Smooth muscle cell (in vitro differentiated cells): ENCODE data around the gene ARPC1B. TPM values are rescaled to one million over a fixed set of nuclear protein-coding genes. Genes with fewer than 3 reads are reported as not detected.
"Not testable (repeated sequence)": the region's sequence is repeated elsewhere in the genome, so short reads cannot be mapped to it uniquely, and the experiment has no call there.

Source experiments
- DNase-seq: peaks from one replicate; lab custom pipeline; 2025; ENCODE audit not compliant: unreplicated experiment; lab: John Stamatoyannopoulos, UW
- H2AFZ ChIP-seq: fragments of 200-600 bp; sonication (generic); 2 replicates; pipeline ENCODE4 v1.6.0; 2016; ENCODE audit warnings: antibody characterized with exemption, low read depth, mild to moderate bottlenecking
- H3F3A ChIP-seq: fragments of 200-600 bp; sonication (generic); 2 replicates; pipeline ENCODE4 v1.6.0; 2017; ENCODE audit warnings: antibody characterized with exemption, low read depth
- H3K27ac ChIP-seq: fragments of 200-600 bp; sonication (generic); 2 replicates; pipeline ENCODE4 v1.5.1; 2016; ENCODE audit warnings: low read depth, mild to moderate bottlenecking
- H3K27me3 ChIP-seq: fragments of 200-600 bp; sonication (generic); 2 replicates; pipeline ENCODE4 v1.6.1; 2016; ENCODE audit warnings: low read depth, mild to moderate bottlenecking
- H3K36me3 ChIP-seq: fragments of 200-600 bp; sonication (generic); 2 replicates; pipeline ENCODE4 v1.5.1; 2016; ENCODE audit warnings: low read depth
- H3K4me1 ChIP-seq: fragments of 200-600 bp; sonication (generic); 2 replicates; pipeline ENCODE4 v1.5.1; 2016; ENCODE audit warnings: low read depth
- H3K4me2 ChIP-seq: fragments of 200-600 bp; sonication (generic); 2 replicates; pipeline ENCODE4 v1.6.0; 2016; ENCODE audit warnings: mild to moderate bottlenecking
- H3K4me3 ChIP-seq: fragments of 200-600 bp; sonication (generic); 2 replicates; pipeline ENCODE4 v1.5.1; 2016; ENCODE audit warnings: mild to moderate bottlenecking
- H3K79me2 ChIP-seq: fragments of 200-600 bp; sonication (generic); 2 replicates; pipeline ENCODE4 v1.6.0; 2016; ENCODE audit warnings: low read depth, mild to moderate bottlenecking
- H3K9ac ChIP-seq: fragments of 200-600 bp; sonication (generic); 2 replicates; pipeline ENCODE4 v1.6.0; 2016; ENCODE audit warnings: low read depth
- H3K9me3 ChIP-seq: fragments of 200-600 bp; sonication (generic); replicated peaks from 2 replicates; pipeline ENCODE4 v1.5.1; 2016; ENCODE audit warnings: low read depth
- H4K20me1 ChIP-seq: fragments of 200-600 bp; sonication (generic); 2 replicates; pipeline ENCODE4 v1.6.0; 2016; ENCODE audit warnings: low read depth
- CTCF ChIP-seq: fragments of 200-600 bp; sonication (generic); IDR thresholded peaks from 2 replicates; pipeline ENCODE4 v1.5.1; 2017; ENCODE audit warnings: borderline replicate concordance, mild to moderate bottlenecking, antibody characterized with exemption; ENCODE audit not compliant: insufficient read depth, poor library complexity, severe bottlenecking
- whole genome bisulfite sequencing: methylation state at CpG from one replicate; pipeline ENCODE4 v1.1.7; 2016; ENCODE audit warnings: low lambda C conversion rate; 5-methylcytosine and 5-hydroxymethylcytosine counted together
- polyA plus RNA-seq: library from polyadenylated mRNA; unstranded; fragments of >200 nt; fragmentation: Nextera tagmentation; extraction: Ambion mirVana; gene quantifications from 2 replicates; pipeline ENCODE4 v1.2.1, GENCODE V29; 2016
- total RNA-seq: library from RNA; depleted of rRNA; stranded (reverse); fragments of >200 nt; gene quantifications from 2 replicates; pipeline ENCODE4 v1.2.3, GENCODE V29; 2014

ARPC1B gene
- total and polyA plus RNA-seq, 2 experiments from 2014 or later: 105 to 225 TPM

DNA sequence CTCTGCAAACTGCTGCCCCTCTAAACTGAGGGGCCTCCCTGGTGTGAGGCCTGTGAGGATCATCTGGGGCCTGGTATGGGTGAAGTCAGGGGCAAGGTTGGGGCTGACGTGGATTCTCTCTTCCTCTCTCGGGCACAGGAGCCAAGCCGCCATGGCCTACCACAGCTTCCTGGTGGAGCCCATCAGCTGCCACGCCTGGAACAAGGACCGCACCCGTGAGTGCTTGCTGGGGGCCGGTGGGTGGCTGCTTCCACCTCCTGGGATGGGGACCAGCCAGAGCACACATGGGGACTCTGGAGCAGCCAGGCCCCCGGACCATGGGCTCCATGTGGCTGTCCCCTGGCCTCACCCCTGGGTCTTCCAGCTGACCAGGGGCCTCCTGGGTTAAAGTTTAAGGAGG is 11.0 kb downstream of the ARPC1B start:
- no peak overlapping the region for H2AFZ ChIP-seq
- H3K79me2 ChIP-seq: peaks cover 30% of the 10 kb centered on the region
- H3K9me3 ChIP-seq: no peaks in the 10 kb centered on the region
- H3F3A ChIP-seq: no peaks in the 10 kb centered on the region
- peaks cover 60% of the 10 kb centered on the region for H4K20me1 ChIP-seq
- H3K4me3 ChIP-seq: no peak overlapping the region
- H3K4me2 ChIP-seq: no peak overlapping the region
- no peaks in the 10 kb centered on the region for H3K36me3 ChIP-seq
- no peaks in the 10 kb centered on the region for H3K4me1 ChIP-seq
- no peak overlapping the region for H3K27ac ChIP-seq
- no peaks in the 10 kb centered on the region for H3K27me3 ChIP-seq
- WGBS: 100% methylated on average over 8 of the region's 8 CpGs
- DNase-seq: no peak
- TF ChIP-seq CTCF: no peak
- no peak overlapping the region for H3K9ac ChIP-seq

- Histone ChIP-seq H2AFZ (no peak overlapping the region), H3K4me1 (no peaks in the 10 kb centered on the region), H3K4me2 (no peak overlapping the region), H3K27ac (no peak overlapping the region), H3K9me3 (no peaks in the 10 kb centered on the region), H3K9ac (no peak overlapping the region), H4K20me1 (peaks cover 54% of the 10 kb centered on the region), H3F3A (no peaks in the 10 kb centered on the region), H3K79me2 (peaks cover 21% of the 10 kb centered on the region), H3K27me3 (no peaks in the 10 kb centered on the region), H3K4me3 (no peak overlapping the region), H3K36me3 (no peaks in the 10 kb centered on the region)
- DNase-seq: no peak
- TF ChIP-seq CTCF: no peak
- WGBS: 97% methylated on average over 9 of the region's 9 CpGs
These were observed 12.2 kb downstream of the ARPC1B start for GRCh38 chr7:99386584-99387238.

DNA sequence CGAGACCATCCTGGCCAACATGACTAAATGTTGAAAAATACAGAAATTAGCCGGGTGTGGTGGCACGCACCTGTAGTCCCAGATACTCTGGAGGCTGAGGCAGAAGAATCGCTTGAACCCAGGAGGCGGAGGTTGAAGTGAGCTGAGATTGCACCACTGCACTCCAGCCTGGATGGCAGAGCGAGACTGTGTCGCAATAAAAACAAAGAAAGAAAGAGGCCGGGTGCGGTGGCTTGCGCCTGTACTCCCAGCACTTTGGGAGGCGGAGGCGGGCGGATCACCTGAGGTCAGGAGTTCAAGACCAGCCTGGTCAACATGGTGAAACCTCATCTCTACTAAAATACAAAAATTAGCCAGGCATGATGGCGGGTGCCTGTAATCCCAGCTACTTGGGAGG is 12.7 kb downstream of the ARPC1B start:
- H3K4me2 ChIP-seq, H2AFZ ChIP-seq, DNase-seq, H3K9ac ChIP-seq, H3K9me3 ChIP-seq, H3K4me1 ChIP-seq, H3K27ac ChIP-seq, H3F3A ChIP-seq, H3K4me3 ChIP-seq, H3K27me3 ChIP-seq, H3K36me3 ChIP-seq: not testable (repeated sequence)
- Histone ChIP-seq H3K79me2 (peaks cover 17% of the 10 kb centered on the region), H4K20me1 (peaks cover 54% of the 10 kb centered on the region)
- WGBS: 99% methylated on average over 14 of the region's 14 CpGs

GRCh38 chr7:99387912-99388311 is 13.4 kb downstream of the ARPC1B start:
- Histone ChIP-seq H3K27ac (no peak overlapping the region), H3K4me1 (no peaks in the 10 kb centered on the region), H3K4me2 (no peak overlapping the region)

More at GRCh38 chr7:99387912-99388311, 13.4 kb downstream of the ARPC1B start:
- Histone ChIP-seq H3F3A (no peaks in the 10 kb centered on the region), H3K4me3 (no peak overlapping the region), H3K36me3 (no peaks in the 10 kb centered on the region), H3K79me2 (peaks cover 10% of the 10 kb centered on the region), H3K9me3 (no peaks in the 10 kb centered on the region), H3K9ac (no peak overlapping the region), H4K20me1 (peaks cover 54% of the 10 kb centered on the region), H3K27me3 (no peaks in the 10 kb centered on the region), H2AFZ (no peak overlapping the region)
- 97% methylated on average over 20 of the region's 20 CpGs for WGBS
- DNase-seq: no peak
- no peak for TF ChIP-seq CTCF
